Endothelial cell of umbilical vein (primary cell): ENCODE data around the gene C19orf25. TPM values are rescaled to one million over a fixed set of nuclear protein-coding genes. Genes with fewer than 3 reads are reported as not detected.

Experiments used
- BruUV-seq: library from RNA; stranded (reverse); fragments of 400-500 nt; replicated peaks from 2 replicates; lab custom pipeline; 2021; lab: Mats Ljungman, UMichigan
- CTCF ChIA-PET: fragments of 300-600, 350-600 bp; sonication (Branson Sonifier 250); formaldehyde crosslinking; loops from one replicate; lab custom pipeline; 2021; ENCODE audit warnings: antibody characterized with exemption, inconsistent platforms; lab: Charles Lee
- POLR2A ChIA-PET: fragments of 300-600, 350-600 bp; sonication (Branson Sonifier 250); formaldehyde crosslinking; loops from one replicate; lab custom pipeline; 2021; ENCODE audit warnings: antibody characterized with exemption, inconsistent platforms; lab: Charles Lee
- DNase-seq: peaks from one replicate; pipeline ENCODE4 v3.0.0-alpha.2; 2011; ENCODE audit warnings: low read depth, low spot score
- FAIRE-seq: peaks from 2 replicates; lab custom pipeline; 2011; peaks lifted over from hg19 to GRCh38; lab: Jason Lieb, UNC
- H2AFZ ChIP-seq: 2 replicates; pipeline ENCODE4 v1.6.0; 2012; ENCODE audit warnings: low read depth, low read length, control low read depth, inconsistent platforms
- H3K27ac ChIP-seq: 2 replicates; pipeline ENCODE4 v1.5.1; 2011; ENCODE audit warnings: low read depth, mild to moderate bottlenecking, control low read depth, low read length, moderate library complexity; ENCODE audit not compliant: insufficient read depth
- H3K27me3 ChIP-seq, 2 experiments: 2 replicates each; pipeline versions ENCODE4 v1.6.0 to v1.6.1; 2011; ENCODE audit warnings: low read length in 2 of 2, mixed read lengths in 1 of 2; ENCODE audit not compliant: control insufficient read depth in 2 of 2, insufficient read depth in 2 of 2
- H3K36me3 ChIP-seq, 2 experiments: 2 replicates in 1 of 2; 3 replicates in 1 of 2; pipeline ENCODE4 v1.5.1; 2011; ENCODE audit warnings: low read length in 2 of 2, mild to moderate bottlenecking in 1 of 2, moderate library complexity in 1 of 2; ENCODE audit not compliant: control insufficient read depth in 2 of 2, insufficient read depth in 2 of 2; ENCODE audit errors: extremely low read depth in 1 of 2
- H3K4me1 ChIP-seq: 3 replicates; pipeline ENCODE4 v1.5.1; 2011; ENCODE audit warnings: mild to moderate bottlenecking, low read length; ENCODE audit not compliant: control insufficient read depth, insufficient read depth; ENCODE audit errors: extremely low read depth
- H3K4me2 ChIP-seq: 2 replicates; pipeline ENCODE4 v1.6.1; 2011; ENCODE audit warnings: low read length, control low read depth, mixed read lengths; ENCODE audit not compliant: insufficient read depth
- H3K4me3 ChIP-seq, 3 experiments: fragments of 200-600 bp in 1 of 3; sonication (generic), shearing (Covaris generic) in 1 of 3; replicated peaks in 1 of 3; 2 replicates each; pipeline ENCODE4 v1.5.1; 2011 to 2016; ENCODE audit warnings: control low read depth in 3 of 3, low read length in 3 of 3, mild to moderate bottlenecking in 2 of 3, inconsistent platforms in 1 of 3, low read depth in 1 of 3, moderate library complexity in 1 of 3; ENCODE audit not compliant: insufficient read depth in 1 of 3
- H3K79me2 ChIP-seq: 2 replicates; pipeline ENCODE4 v1.6.0; 2012; ENCODE audit warnings: low read length, inconsistent platforms; ENCODE audit not compliant: control insufficient read depth, insufficient read depth
- H3K9ac ChIP-seq: replicated peaks from 2 replicates; pipeline ENCODE3; 2011; ENCODE audit warnings: low read length, control low read depth; ENCODE audit not compliant: insufficient read depth; ENCODE audit errors: extremely low read depth
- H3K9me1 ChIP-seq: replicated peaks from 3 replicates; pipeline ENCODE4 v1.6.0; 2011; ENCODE audit warnings: mild to moderate bottlenecking, low read length; ENCODE audit not compliant: control insufficient read depth, insufficient read depth; ENCODE audit errors: extremely low read depth
- H3K9me3 ChIP-seq: replicated peaks from 2 replicates; pipeline ENCODE4 v1.5.1; 2012; ENCODE audit warnings: low read length, inconsistent platforms; ENCODE audit not compliant: control insufficient read depth, insufficient read depth
- H4K20me1 ChIP-seq: replicated peaks from 2 replicates; pipeline ENCODE3; 2011; ENCODE audit warnings: mild to moderate bottlenecking, low read length; ENCODE audit not compliant: control insufficient read depth, insufficient read depth; ENCODE audit errors: extremely low read depth
- CTCF ChIP-seq, 2 donors: IDR thresholded peaks; 1 replicate in 1 of 2; 2 replicates in 1 of 2; pipeline ENCODE4 v1.5.1; 2011; ENCODE audit warnings: low read length in 2 of 2, mild to moderate bottlenecking in 2 of 2, moderate library complexity in 2 of 2, control low read depth in 1 of 2, inconsistent platforms in 1 of 2, low read depth in 1 of 2; ENCODE audit not compliant: insufficient read depth in 1 of 2; ENCODE audit errors: extremely low read depth in 1 of 2
- GATA2 ChIP-seq: IDR thresholded peaks from 2 replicates; pipeline ENCODE4 v1.7.0; 2011; ENCODE audit warnings: low read depth, mild to moderate bottlenecking, moderate library complexity, mixed read lengths, low read length; ENCODE audit not compliant: insufficient read length, insufficient read depth
- JUN ChIP-seq: IDR thresholded peaks from 2 replicates; pipeline ENCODE4 v1.6.1; 2011; ENCODE audit warnings: borderline replicate concordance, low read depth; ENCODE audit not compliant: insufficient read length, insufficient read depth
- dilution Hi-C: fragments of 300-500 bp; cut with MboI; formaldehyde crosslinking; loops from one replicate; pipeline ENCODE4 v1.15.0; 2019; ENCODE audit warnings: low sequenced_read_pairs; ENCODE audit not compliant: extremely low pct_ligation_motif_present
- intact Hi-C: fragments of 100-400 bp; cut with micrococcal nuclease; formaldehyde crosslinking; loops from one replicate; pipeline ENCODE4 v1.10.0; 2022
- polyA plus RNA-seq, 4 experiments: library from polyadenylated mRNA; depleted of rRNA in 3 of 4; stranded (reverse) in 3 of 4; unstranded in 1 of 4; fragments of >200 nt; gene quantifications; 2 replicates each; pipeline versions ENCODE4 v1.2.1 to v1.2.3, GENCODE V29; 2011 to 2012; ENCODE audit warnings: missing spikeins in 1 of 4
- total RNA-seq: library from RNA; stranded (reverse); gene quantifications from 2 replicates; pipeline ENCODE4 v1.2.3, GENCODE V29; 2021

The C19orf25 gene
- total and polyA plus RNA-seq, 2 donors (not counting 3 experiments of a cell fraction or from before 2014, with no cell fraction given), result 28.0 to 34.6 TPM

GRCh38 chr19:1460033-1460995 is 18.7 kb downstream of the C19orf25 start:
- H2AFZ ChIP-seq, result no peak overlapping the region
- H3K4me2 ChIP-seq, result no peak overlapping the region
- H3K9me1 ChIP-seq, result no peaks in the 10 kb centered on the region
- H3K9ac ChIP-seq, result no peak overlapping the region
- ChIA-PET CTCF (no interaction called here), POLR2A (interaction anchor here (0.6 kb wide), 1 partner anchor 52 kb away, joined by 10 read pairs; no protein-coding TSS in a partner anchor)
- DNase-seq (no peak), FAIRE-seq (no peak)
- H3K4me3 ChIP-seq, result no peak overlapping the region
- H3K36me3 ChIP-seq, result no peaks in the 10 kb centered on the region
- peaks cover 16 to 26% of the 10 kb centered on the region in 2 experiments for H3K27me3 ChIP-seq
- no peaks in the 10 kb centered on the region for H3K4me1 ChIP-seq
- no peaks in the 10 kb centered on the region for H3K9me3 ChIP-seq
- no peak overlapping the region for H3K27ac ChIP-seq
- H4K20me1 ChIP-seq, result no peaks in the 10 kb centered on the region
- no peaks in the 10 kb centered on the region for H3K79me2 ChIP-seq
- BruUV-seq, result no TSS peak
- dilution Hi-C loops (no loop called here), intact Hi-C loops (no loop called here)
- TF ChIP-seq GATA2, result no peak
- no peak for TF ChIP-seq CTCF (IDR thresholded peaks at IDR 0.05; ENCODE audit: extremely low read depth in 1 of 2, insufficient read depth in 1 of 2, low read depth in 1 of 2, low read length in 2 of 2)
- TF ChIP-seq JUN, result no peak
